T-helper 2 cell treated with Interferon-gamma antibody and Interleukin-4, amounts not matched to agents 100 ng/mL and 5 ng/mL, for 36 hours (primary cell): Measurements from ENCODE around the gene ALKBH4. TPM values are rescaled to one million over a fixed set of nuclear protein-coding genes. Genes with fewer than 3 reads are reported as not detected.

Experiments used
- total RNA-seq: library from RNA; stranded (reverse); gene quantifications from 2 replicates; pipeline ENCODE4 v1.2.3, GENCODE V29; 2022

Gene ALKBH4
- total RNA-seq, 1 donor from 2014 or later = 10.2 TPM

Other genes starting within 250 kb of the ALKBH4 start
- 0.30 and 0.45 TPM in 2 replicates for gene SH2B2, start 178.0 kb downstream of the ALKBH4 start, total RNA-seq
- not detected in 2 replicates for gene SPDYE6, start 108.4 kb downstream of the ALKBH4 start, total RNA-seq
- gene PRKRIP1, start 68.5 kb downstream of the ALKBH4 start, total RNA-seq = 23.2 and 27.5 TPM in 2 replicates
- gene ORAI2, start 31.3 kb downstream of the ALKBH4 start, total RNA-seq = 61.1 and 66.0 TPM in 2 replicates
- gene LRWD1, start 121 bp upstream of the ALKBH4 start, total RNA-seq = 21.5 and 23.3 TPM in 2 replicates
- gene POLR2J, start 14.1 kb upstream of the ALKBH4 start, total RNA-seq = 51.7 and 53.4 TPM in 2 replicates
- gene RASA4B, start 52.9 kb upstream of the ALKBH4 start, total RNA-seq = 16.2 and 17.0 TPM in 2 replicates
- gene UPK3BL2, start 78.8 kb upstream of the ALKBH4 start, total RNA-seq = 20.6 and 25.0 TPM in 2 replicates
- not detected in 2 replicates for gene SPDYE2, start 86.4 kb upstream of the ALKBH4 start, total RNA-seq
- 54.6 and 58.9 TPM in 2 replicates for gene POLR2J3, start 107.7 kb upstream of the ALKBH4 start, total RNA-seq
- 39.4 and 40.5 TPM in 2 replicates for gene RASA4, start 151.9 kb upstream of the ALKBH4 start, total RNA-seq
- gene UPK3BL1, start 177.9 kb upstream of the ALKBH4 start, total RNA-seq = 16.6 and 25.2 TPM in 2 replicates
- not detected in 2 replicates for gene SPDYE2B, start 185.5 kb upstream of the ALKBH4 start, total RNA-seq
- 19.0 and 20.8 TPM in 2 replicates for gene POLR2J2, start 206.8 kb upstream of the ALKBH4 start, total RNA-seq